Vagina (tissue), 2 donors: Measurements from ENCODE around the gene DPYSL5. TPM values are rescaled to one million over a fixed set of nuclear protein-coding genes. Genes with fewer than 3 reads are reported as not detected.

Experiments
- DNase-seq, 2 donors: peaks; one replicate each; pipeline ENCODE4 v3.0.0-alpha.2; 2017; ENCODE audit errors: extremely low spot score in 2 of 2
- H3K27ac ChIP-seq: fragments of 200-600 bp; sonication (generic); one replicate; pipeline ENCODE4 v1.5.1; 2019
- H3K27me3 ChIP-seq: fragments of 200-600 bp; sonication (generic); one replicate; pipeline ENCODE4 v1.5.1; 2019
- H3K36me3 ChIP-seq, 2 donors: fragments of 200-600 bp; sonication (generic); one replicate each; pipeline ENCODE4 v1.5.1; 2017 to 2019
- H3K4me1 ChIP-seq: fragments of 200-600 bp; sonication (generic); one replicate; pipeline ENCODE4 v1.5.1; 2019
- H3K4me3 ChIP-seq, 2 donors: fragments of 200-600 bp; sonication (generic); 1 replicate in 1 of 2; 2 replicates in 1 of 2; pipeline ENCODE4 v1.5.1; 2016 to 2019
- H3K9me3 ChIP-seq: fragments of 200-600 bp; sonication (generic); one replicate; pipeline ENCODE4 v1.5.1; 2019
- CTCF ChIP-seq, 3 experiments: fragments of 450-650 bp in 2 of 3; fragments of 200-600 bp in 1 of 3; sonication (generic) in 1 of 3; IDR thresholded peaks; one replicate each; pipeline ENCODE4 v1.5.1; 2017 to 2019; ENCODE audit warnings: antibody characterized with exemption in 3 of 3, mild to moderate bottlenecking in 2 of 3, moderate library complexity in 2 of 3
- POLR2A ChIP-seq, 2 donors: fragments of 450-650 bp; IDR thresholded peaks; one replicate each; pipeline ENCODE4 v1.6.1; 2017; ENCODE audit warnings: antibody characterized with exemption in 2 of 2, mild to moderate bottlenecking in 2 of 2, moderate library complexity in 2 of 2
- POLR2AphosphoS5 ChIP-seq, 2 donors: sonication (generic); formaldehyde crosslinking; IDR thresholded peaks; one replicate each; pipeline ENCODE4 v1.9.0; 2017; ENCODE audit warnings: antibody characterized with exemption in 2 of 2, mild to moderate bottlenecking in 2 of 2, low read depth in 1 of 2; ENCODE audit not compliant: insufficient read depth in 1 of 2
- intact Hi-C: fragments of 100-400 bp; cut with DNase I; formaldehyde crosslinking; loops from one replicate; pipeline ENCODE4 v1.15.1; 2023
- total RNA-seq: library from RNA; depleted of rRNA; stranded (reverse); fragments of >200 nt; gene quantifications from one replicate; pipeline ENCODE4 v1.2.3, GENCODE V29; 2016

Gene DPYSL5
- total RNA-seq, 1 donor from 2014 or later, result 0.74 TPM

- Histone ChIP-seq H3K4me3 (no peak overlapping the region), H3K27ac (no peak overlapping the region), H3K27me3 (no peaks in the 10 kb centered on the region), H3K4me1 (no peaks in the 10 kb centered on the region), H3K9me3 (no peaks in the 10 kb centered on the region), H3K36me3 (no peaks in the 10 kb centered on the region)
- TF ChIP-seq POLR2A (IDR thresholded peaks at IDR 0.05), result no peak
- TF ChIP-seq POLR2AphosphoS5 (IDR thresholded peaks at IDR 0.05; ENCODE audit: insufficient read depth in 1 of 2, low read depth in 1 of 2), result no peak
- TF ChIP-seq CTCF (IDR thresholded peaks at IDR 0.05), result no peak
- no peak for DNase-seq
- intact Hi-C loops, result no loop called here
Measured at GRCh38 chr2:26936855-26937254, 88.9 kb downstream of the DPYSL5 start.

GRCh38 chr2:26938399-26939118, 90.6 kb downstream of the DPYSL5 start:
- Histone ChIP-seq H3K4me3 (no peak overlapping the region), H3K4me1 (no peaks in the 10 kb centered on the region), H3K27ac (no peak overlapping the region), H3K27me3 (no peaks in the 10 kb centered on the region), H3K9me3 (no peaks in the 10 kb centered on the region), H3K36me3 (no peaks in the 10 kb centered on the region)
- intact Hi-C loops, result no loop called here
- DNase-seq, result no peak
- TF ChIP-seq POLR2A (IDR thresholded peaks at IDR 0.05) (no peak), POLR2AphosphoS5 (IDR thresholded peaks at IDR 0.05; ENCODE audit: insufficient read depth in 1 of 2, low read depth in 1 of 2) (no peak), CTCF (IDR thresholded peaks at IDR 0.05) (no peak)

GRCh38 chr2:26940001-26940400, 92.1 kb downstream of the DPYSL5 start:
- Histone ChIP-seq H3K27me3 (no peaks in the 10 kb centered on the region), H3K27ac (no peak overlapping the region), H3K4me1 (no peaks in the 10 kb centered on the region), H3K9me3 (no peaks in the 10 kb centered on the region), H3K36me3 (no peaks in the 10 kb centered on the region), H3K4me3 (no peak overlapping the region)
- DNase-seq, result no peak
- intact Hi-C loops, result loop anchor here (5.0 kb wide), 1 partner anchor 93 kb away; the partner anchor contains the start of gene DPYSL5
- no peak for TF ChIP-seq POLR2A (IDR thresholded peaks at IDR 0.05)
- no peak for TF ChIP-seq POLR2AphosphoS5 (IDR thresholded peaks at IDR 0.05; ENCODE audit: insufficient read depth in 1 of 2, low read depth in 1 of 2)
- TF ChIP-seq CTCF (IDR thresholded peaks at IDR 0.05), result no peak

GRCh38 chr2:26941486-26941885, 93.6 kb downstream of the DPYSL5 start:
- DNase-seq, result no peak
- H3K9me3 ChIP-seq, result no peaks in the 10 kb centered on the region
- H3K27ac ChIP-seq, result no peak overlapping the region
- H3K4me3 ChIP-seq, result no peak overlapping the region
- no peaks in the 10 kb centered on the region for H3K4me1 ChIP-seq
- TF ChIP-seq CTCF (IDR thresholded peaks at IDR 0.05) (no peak), POLR2AphosphoS5 (IDR thresholded peaks at IDR 0.05; ENCODE audit: insufficient read depth in 1 of 2, low read depth in 1 of 2) (no peak), POLR2A (IDR thresholded peaks at IDR 0.05) (no peak)
- intact Hi-C loops, result loop anchor here (5.0 kb wide), 1 partner anchor 94 kb away; the partner anchor contains the start of gene DPYSL5
- no peaks in the 10 kb centered on the region for H3K36me3 ChIP-seq
- no peaks in the 10 kb centered on the region for H3K27me3 ChIP-seq
